GM19397 (cell line): ENCODE measurements around the gene ZNF143.
A peak's percentile ranks its signal among the peaks of the same experiment; 100 is the strongest.
"Not testable (repeated sequence)": the region's sequence is repeated elsewhere in the genome, so short reads cannot be mapped to it uniquely, and the experiment has no call there.

ENCODE experiments used
- ATAC-seq: cut with Tn5 transposase; IDR thresholded peaks from one replicate; pipeline ENCODE4 v1.9.1; 2021; ENCODE audit warnings: mild to moderate bottlenecking, moderate library complexity; ENCODE audit not compliant: unreplicated experiment

ZNF143 gene

DNA sequence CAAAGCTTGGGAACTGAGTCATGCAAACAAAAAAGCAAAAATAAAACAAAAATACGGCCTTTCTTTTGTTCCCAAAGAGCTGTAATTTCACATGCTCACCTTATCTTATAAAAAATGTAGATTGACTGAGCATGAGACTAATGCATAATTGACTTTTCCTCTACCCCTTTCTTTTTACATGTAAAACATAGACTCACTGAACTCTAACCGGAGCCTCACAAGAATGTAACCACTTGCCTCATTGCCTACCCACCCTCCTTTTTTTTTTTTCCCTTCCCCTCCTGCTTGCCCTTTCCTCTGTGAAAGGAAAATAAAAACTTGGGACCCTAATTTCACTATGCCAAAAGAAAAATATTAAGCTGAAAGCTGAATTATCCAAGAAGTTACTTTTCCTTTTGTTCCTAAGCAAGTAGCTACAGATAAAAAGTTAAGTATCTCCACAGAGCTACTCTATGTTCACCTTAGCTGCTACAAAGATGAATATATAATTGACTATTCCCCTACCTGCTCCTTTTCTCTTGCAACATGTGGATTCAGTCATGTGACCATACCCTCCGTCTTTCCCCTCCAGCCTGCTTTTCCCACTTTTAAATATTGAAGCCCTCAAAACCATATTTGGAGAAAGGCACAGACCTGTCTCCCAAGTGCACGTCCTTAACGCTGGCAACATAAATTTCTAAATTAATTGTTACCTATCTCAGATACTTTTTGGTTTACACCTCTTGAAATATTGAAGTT is 73.1 kb downstream of the ZNF143 start:
- ATAC-seq = no peak

DNA sequence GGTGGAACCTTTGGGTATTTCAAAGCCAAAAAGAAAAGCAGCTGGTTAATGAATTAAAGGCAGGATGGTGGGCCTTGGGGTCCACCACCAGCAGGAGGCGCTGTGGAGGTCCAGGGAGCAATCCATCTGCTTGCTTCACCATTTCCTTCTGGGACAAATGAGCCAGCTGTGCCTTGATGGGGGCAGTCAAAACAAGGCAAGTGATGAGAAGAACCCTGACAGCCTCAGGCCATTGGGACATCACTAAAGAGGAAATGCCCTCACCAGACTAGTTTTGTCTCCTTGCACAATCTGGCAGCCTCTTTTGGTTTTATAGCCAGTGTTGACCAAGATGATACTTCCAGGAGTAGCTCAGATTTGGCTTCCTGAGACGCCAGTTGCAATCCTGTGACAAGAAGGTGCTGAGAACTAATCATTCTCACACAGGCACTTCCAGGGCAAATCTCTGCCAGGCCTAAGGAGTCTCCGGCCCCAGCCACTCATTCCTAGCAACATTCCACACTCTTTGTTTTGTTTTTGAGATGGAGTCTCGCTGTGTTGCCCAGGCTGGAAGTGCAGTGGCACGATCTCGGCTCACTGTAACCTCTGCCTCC is 74.5 kb downstream of the ZNF143 start:
- ATAC-seq = no peak

DNA sequence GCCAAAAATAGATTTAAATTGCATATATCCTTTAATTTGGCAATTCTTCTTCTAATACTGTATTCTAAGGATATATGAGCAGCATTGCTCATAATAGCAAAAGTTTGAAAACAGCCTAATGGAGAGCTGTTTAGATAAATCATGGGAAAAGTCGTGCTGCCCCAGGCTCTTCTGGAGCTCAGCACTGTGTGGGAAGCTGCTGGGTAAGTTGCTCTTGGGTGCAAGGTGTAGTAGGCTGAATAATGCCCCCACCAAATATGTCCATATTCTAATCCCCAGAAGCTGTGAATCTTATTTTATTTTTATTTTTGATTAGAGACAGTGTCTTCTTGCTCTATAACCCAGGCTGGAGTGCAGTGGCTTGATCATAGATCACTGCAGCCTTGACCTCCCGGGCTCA is 77.7 kb downstream of the ZNF143 start:
- ATAC-seq = no peak

DNA sequence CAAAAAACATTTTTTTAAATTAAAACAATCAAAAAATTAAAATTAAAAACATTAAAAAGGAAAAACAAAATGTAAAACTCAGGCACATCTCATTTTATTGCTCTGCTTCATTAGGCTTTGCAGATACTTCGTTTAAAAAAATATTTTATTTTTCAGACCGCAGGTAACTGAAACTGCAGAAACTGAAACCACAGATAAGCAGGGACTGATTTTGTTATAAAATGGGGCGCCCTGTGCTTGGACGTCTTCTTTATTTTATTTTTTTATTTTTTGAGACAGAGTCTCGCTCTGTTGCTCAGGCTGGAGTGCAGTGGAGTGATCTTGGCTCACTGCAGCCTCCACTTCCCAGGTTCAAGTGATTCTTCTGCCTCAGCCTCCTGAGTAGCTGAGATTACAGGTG is 88.4 kb downstream of the ZNF143 start:
- not testable (repeated sequence) for ATAC-seq

DNA sequence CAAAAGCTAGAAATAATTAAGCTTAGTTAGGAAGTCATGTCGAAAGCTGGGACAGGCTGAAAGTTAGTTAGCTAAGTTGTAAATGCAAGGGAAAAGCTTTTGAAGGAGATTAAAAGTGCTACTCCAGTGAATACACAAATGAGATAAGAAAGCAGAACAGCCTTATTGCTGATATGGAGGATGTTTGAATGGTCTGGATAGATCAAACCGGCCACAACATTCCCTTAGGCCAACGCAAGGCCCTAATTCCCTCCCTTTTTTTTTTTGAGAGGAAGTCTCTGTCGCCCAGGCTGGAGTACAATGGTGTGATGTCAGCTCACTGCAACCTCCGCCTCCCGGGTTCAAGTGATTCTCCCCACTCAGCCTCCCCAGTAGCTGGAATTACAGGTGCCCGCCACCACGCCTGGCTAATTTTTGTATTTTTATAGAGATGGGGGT is 89.4 kb downstream of the ZNF143 start:
- no peak for ATAC-seq

DNA sequence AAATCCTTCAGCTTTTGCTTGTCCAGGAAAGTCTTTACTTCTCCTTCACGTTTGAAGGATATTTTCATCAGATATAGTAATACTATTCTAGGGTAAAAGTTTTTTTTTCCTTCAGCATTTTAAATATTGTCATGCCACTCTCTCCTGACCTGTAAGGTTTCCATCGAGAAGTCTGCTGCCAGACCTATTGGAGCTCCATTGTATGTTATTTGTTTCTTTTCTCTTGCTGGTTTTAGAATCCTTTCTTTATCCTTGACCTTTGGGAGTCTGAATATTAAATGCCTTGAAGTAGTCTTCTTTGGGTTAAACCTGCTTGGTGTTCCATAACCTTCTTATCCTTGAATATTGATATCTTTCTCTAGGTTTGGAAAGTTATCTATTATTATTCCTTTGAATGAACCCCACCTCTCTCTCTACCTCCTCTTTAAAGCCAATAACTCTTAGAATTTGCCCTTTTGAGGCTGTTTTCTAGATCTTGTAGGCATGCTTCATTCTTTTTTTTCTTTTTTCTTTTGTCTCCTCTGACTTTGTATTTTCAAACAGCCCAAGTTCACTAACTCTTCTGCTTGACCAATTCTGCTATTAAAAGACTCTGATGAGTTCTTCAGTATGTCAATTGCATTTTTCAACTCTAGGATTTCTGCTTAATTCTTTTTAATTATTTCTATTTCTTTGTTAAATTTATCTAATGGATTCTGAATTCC is 100.6 kb downstream of the ZNF143 start:
- ATAC-seq = no peak

DNA sequence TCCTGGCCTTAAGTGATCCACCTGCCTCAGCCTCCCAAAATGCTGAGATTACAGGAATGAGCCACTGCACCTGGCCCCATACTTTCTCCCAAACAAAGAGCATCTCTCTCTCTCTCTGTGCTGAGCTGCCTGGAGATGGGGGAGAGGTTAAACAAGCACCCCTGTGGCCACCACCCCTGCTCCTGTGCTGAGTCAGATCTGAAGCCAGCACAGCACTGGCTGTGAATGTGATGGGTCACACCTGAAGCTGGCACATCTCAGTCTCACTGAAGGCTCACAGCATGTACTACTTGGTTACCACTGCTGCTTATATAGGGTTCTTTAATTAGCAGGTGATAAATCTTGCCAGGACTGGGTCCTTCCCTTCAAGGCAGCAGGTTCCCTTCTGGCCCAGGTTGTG is 101.9 kb downstream of the ZNF143 start:
- no peak for ATAC-seq

DNA sequence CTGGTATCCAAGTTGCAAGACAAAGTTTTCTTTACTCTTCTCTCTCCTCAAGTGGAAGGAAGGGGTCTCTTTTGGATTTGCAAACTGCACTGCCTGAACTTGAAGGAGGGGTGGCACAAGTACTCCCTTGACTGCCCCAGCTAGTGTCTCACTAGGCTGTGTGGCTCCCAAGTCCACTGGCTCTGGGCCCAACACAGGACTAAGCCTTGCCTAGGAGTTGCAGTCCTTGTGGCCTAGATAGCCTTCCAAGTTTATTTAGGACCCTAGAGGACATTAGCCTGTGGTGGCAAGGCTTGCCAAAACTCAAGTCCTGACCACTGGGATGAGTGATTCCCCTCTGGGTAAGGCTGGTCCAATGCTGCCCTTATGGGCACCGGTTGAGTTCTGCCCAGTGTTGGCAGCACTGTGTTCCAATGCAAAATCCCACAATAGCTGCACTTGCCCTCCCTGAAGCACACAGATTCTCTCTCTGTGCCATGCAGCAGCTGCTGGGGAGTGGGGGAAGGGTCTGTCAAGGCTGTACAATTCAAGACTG is 102.5 kb downstream of the ZNF143 start:
- no peak for ATAC-seq

DNA sequence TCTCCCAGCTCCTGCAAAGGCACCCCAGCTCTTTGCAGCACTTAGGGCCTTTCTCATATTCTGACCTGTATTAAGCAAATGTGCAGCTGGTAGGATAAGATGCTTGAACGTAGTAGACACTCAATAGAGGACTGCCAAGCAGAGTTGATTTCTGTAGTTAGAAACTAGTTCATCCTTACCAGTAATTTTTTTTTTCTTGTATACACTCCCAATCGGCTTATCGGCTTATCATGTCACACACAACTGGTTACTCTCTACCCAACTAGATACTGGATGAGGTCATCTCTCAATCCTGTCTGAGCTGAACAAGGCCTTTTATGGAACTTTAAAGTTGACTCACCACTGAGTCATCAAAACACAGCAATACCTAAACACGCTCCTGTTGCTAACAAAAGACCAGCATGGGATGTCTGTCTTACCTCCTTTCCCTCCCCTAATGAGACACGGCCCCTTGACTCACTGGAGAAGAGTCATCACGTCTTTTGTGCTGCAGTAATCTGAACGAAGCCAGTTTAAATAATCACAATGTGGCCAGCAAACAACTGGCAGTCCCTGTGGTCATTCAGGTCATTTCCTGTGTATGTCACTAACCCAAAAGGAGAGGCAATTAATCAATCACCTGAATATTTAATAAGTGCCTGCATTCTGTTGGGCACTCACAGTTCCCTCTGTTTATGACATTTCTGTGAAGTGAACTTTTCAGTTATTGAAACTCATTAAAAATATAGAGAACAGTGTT is 105.2 kb downstream of the ZNF143 start:
- ATAC-seq = peak; percentile 73

DNA sequence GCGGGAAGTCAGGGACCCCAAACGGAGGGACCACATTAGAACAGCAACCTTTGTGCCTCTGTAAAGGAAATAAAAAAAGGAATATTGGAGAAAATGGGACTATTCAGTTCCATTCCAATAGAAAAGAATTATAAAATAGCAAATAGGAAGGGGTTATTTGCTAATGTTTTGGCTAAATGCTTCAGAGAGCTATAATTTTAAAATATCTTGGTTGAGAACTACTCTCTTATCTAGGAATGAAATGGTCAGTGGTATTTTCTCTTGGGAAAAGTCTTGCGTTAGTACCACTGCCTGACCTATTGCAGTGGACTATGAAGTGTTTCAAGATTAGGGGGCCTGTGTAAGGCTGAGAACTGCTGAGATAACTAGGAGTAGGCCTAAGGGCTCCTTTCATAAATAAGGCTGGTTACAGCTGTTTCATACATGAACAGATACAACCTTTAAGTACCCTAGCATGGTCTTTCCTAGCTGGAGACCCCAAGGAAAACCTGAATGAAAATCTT is 105.8 kb downstream of the ZNF143 start:
- ATAC-seq = no peak

DNA sequence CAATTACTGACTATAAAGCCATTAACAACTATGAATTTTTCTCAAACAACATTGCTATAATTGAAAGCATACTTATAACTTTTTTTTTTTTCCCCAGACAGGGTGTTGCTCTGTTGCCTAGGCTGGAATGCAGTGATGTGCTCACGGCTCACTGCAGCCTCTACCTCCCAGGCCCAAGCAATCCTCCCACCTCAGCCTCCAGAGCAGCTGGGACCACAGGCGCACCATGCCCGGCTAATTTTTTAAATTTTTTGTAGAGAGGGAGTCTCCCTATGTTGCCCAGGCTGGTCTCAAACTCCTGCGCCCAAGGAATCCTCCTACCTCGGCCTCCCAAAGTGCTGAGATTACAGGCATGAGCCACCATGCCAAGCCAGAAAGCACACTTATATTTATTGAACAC is 106.6 kb downstream of the ZNF143 start:
- ATAC-seq = no peak

DNA sequence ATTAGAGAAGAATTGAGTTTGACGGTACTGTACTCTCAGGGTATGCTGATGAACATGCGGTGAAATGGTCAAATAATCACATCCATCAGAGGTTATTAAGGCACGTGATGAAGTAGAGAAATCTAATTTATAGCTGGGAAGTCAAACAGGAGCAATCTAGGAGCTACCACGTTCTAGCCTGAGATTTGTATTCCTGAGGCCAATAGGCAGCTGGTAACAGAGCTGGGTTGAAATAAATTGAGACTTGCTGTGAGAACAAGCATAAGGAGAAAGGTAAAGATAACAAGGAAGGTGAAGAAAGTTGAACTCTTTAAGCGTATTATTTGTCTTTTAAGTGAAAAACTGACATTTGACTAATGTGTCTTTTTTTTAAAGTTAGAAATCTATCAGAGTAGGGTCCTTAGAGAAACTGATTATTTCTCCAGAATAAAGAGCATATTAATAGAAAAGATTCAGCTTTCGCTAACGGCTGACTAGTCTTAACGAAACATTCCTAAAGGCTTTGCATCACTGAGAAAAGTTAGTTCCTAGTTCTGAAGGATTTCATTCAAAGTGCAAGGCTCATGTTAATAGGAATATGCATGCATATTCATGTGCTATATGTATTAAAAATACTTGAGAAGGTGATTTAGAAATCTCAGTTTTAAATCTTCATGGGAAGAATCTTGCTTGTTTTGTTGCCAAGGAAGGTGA is 107.5 kb downstream of the ZNF143 start:
- ATAC-seq = no peak

DNA sequence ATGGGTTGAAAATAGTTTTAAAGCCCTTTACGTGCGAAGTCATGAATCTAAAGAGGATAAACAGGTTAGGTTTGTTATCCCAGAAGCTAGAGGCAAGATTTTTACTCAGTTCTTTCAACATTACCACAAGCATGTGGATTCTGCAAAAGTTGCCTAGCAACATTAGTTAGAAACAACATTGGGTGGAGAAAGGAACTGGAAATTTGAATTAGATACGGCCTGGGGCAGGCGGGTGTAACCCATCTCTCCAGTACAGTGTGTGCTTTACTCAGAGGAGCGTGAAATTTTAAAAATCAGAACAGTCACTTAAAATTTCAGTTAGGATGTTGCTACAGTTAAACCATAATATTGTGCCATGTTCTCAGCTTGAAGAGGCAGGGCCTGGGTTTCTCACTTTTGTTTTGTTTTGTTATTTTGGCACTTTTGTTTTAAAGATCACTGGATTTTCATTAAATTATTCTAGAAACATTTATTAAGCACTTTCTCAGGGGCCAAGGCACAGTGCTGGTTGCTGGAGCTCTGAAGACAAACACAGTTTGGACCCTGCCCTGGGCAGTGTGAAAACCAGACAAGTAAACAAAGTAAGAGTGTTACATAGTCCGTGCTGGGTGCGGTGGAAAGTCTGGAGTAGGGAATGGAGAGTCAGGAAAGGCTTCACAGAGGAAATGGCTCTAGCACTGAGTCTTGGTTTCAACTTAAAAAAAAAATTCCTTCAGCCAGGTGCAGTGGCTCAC is 108.2 kb downstream of the ZNF143 start:
- no peak for ATAC-seq

DNA sequence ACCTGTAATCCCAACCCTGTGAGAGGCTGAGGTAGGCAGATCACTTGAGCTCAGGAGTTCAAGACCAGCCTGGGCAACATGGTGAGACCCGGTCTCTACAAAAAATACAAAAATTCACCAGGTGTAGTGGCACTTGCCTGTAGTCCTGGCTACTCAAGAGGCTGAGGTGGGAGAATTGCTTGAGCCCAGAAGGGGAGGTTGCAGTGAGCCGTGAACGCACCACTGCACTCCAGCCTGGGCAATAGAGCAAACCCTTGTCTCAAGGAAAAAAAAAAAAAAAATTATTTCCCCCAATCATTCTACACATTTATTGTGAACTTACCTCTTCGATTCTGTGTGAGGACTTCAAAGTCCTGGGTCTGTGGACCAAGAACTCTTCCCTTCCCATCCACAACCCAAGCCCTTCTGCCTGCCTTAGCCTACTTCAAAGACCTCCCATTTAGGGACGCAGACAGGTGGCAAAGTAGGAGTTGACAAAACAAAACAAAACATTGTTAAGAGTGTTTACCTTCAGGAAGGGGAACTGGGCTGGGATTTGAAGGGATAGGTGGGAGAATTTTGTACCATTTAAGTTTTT is 108.9 kb downstream of the ZNF143 start:
- ATAC-seq = no peak

DNA sequence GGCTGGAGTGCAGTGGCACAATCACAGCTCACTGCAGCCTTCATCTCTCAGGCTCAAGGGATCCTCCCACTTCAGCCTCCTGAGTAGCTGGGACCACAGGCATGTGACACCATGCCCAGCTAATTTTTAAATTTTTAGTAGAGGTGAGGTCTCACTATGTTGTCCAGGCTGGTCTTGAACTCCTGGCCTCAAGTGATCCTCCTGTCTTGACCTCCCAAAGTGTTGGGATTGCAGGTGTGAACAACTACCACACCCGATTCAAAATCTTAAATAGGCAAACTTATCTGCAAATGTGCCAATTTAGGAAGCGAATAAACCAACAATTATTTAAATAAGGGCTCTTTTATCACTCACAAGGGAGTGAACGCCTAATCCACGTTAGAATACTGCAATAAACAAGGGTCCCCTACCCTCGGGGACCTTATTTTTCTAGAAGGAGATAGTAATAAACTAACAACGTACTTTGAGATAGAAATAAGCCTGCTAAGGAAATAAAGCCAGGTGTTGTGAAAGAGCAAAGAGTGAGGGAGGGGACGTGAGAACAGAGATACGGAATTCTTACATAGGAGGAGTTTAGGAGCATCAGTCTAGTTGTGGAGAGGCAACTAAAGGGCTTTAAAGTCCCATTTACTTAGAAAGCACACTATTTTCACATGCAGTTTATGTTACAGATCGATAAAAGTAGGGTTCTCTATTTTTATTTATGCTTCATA is 109.7 kb downstream of the ZNF143 start:
- no peak for ATAC-seq

DNA sequence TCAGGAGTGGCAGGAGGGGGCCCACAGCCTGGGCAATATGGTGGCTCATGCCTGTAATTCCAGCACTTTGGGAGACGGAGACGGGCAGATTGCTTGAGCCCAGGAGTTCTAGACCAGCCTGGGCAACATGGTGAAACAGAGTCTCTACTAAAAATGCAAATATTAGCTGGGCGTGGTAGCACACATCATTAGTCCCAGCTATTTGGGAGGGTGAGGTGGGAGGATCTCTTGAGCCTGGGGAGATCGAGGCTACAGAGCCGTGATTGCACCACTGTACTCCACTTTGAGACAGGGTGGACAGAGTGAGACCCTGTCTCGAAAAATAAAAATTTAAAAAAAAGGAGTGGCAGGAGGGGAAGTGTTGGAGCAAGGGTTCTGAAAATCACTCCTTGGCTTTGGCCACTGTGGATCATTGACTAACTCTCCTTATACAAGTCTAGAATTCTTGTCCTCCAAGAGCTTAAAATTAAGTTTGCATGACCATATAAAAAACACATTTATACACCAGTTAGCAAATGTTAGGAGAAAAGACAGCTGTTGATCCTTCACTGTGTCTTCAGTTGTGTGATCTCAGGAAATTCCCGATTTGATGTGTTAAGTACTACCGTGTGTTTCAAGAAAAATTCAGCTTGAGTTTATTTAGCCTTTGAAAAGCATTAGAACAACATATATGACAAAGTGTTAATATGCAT is 110.4 kb downstream of the ZNF143 start:
- ATAC-seq = no peak

DNA sequence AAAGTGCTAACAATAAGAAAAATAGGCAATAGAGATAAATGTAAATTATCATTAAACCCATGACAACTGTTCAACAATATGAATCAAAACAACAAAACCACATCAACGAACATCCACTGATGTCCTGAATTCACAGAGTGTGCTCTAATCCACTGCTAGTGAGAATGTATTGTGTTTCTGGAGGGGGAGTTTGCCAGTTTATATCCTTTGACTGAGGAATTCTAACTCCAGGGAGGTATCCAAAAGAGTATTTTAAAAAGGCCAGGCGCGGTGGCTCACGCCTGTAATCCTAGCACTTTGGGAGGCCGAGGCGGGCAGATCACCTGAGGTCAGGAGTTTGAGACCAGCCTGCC is 110.9 kb downstream of the ZNF143 start:
- no peak for ATAC-seq

DNA sequence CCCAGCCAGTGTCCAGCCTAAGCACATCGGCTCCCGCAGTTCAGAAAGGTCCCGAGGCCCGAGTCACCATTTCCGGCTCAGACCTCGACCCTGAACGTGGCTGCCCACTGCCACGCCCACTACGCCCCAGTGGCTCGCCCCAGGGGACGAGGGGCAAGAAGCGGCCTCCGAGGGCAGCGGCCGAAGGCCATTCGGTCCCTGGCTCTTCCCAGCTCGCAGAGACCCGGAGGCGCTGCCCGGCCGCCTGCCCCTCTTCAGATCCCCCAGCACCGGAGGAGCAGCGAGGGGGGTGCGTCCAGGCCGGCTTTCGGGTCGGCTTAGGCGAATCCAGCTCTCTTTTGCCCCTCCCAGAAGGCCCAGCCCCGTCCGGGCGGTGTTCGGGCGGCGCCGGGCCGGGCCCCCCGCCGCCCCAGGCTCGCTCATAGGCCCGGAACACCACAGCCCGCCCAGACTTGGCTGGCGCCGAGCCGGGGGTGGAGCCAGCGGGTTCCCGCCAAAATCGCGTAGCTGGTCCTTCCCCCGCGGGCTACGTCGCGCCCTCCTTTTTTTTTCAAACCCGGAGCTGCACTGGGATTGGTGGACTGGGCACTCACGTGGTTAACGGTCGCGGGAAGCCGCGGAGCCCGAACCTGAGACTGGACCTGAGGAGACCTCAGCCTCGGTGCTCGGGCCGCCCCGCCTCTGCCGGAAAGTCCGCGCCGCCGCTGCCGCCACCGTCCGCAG is 112.4 kb downstream of the ZNF143 start, which contains the start of gene WEE1:
TSS of gene WEE1 (plus strand) at position 619 of the 723 bp plus-strand sequence. CDS start 264 bp downstream, outside the sequence.
- ATAC-seq = peak; percentile 82
